Lower lobe of right lung (tissue), 2 donors: ENCODE data around the gene NRN1. TPM values are rescaled to one million over a fixed set of nuclear protein-coding genes. Genes with fewer than 3 reads are reported as not detected.
A peak's percentile ranks its signal among the peaks of the same experiment; 100 is the strongest.

Experiments used
- ATAC-seq, 2 donors: fragments of 200-7000 bp; cut with Tn5 transposase; one replicate each; pipeline ENCODE4 v1.9.1; 2020 to 2022; ENCODE audit warnings: mild to moderate bottlenecking in 2 of 2, moderate library complexity in 2 of 2
- DNase-seq: peaks from one replicate; pipeline ENCODE4 v3.0.0-alpha.2; 2020
- H3K27ac ChIP-seq: fragments of 200-600 bp; one replicate; pipeline ENCODE4 v1.8.0; 2022
- H3K27me3 ChIP-seq: fragments of 200-600 bp; one replicate; pipeline ENCODE4 v1.8.0; 2022; ENCODE audit warnings: low read depth
- H3K36me3 ChIP-seq: fragments of 200-600 bp; one replicate; pipeline ENCODE4 v1.8.0; 2022; ENCODE audit warnings: mild to moderate bottlenecking
- H3K4me1 ChIP-seq: fragments of 200-600 bp; one replicate; pipeline ENCODE4 v1.8.0; 2022
- H3K4me3 ChIP-seq: fragments of 200-600 bp; one replicate; pipeline ENCODE4 v1.8.0; 2022; ENCODE audit warnings: mild to moderate bottlenecking
- H3K9me3 ChIP-seq: fragments of 200-600 bp; one replicate; pipeline ENCODE4 v1.8.0; 2022
- intact Hi-C: fragments of 100-400 bp; cut with DNase I; formaldehyde crosslinking; loops from one replicate; pipeline ENCODE4 v1.11.0; 2022
- total RNA-seq: library from RNA; stranded (reverse); fragmentation: NEBNext Ultra II Directional; extraction: Animal tissue kit (Norgen Biotek cat#: 25700); gene quantifications from one replicate; pipeline ENCODE4 v1.2.1, GENCODE V29; 2021
- TF ChIP-seq, protein P1 (sequence below): fragments of 200-600 bp; IDR thresholded peaks from one replicate; pipeline ENCODE4 v1.8.0; 2022; ENCODE audit warnings: antibody characterized with exemption, mild to moderate bottlenecking
- donor health status: DM: no; HTN: yes; CAD: no; lungs with severe emphysema.

NRN1 gene
- total RNA-seq, 1 donor from 2014 or later, result 15.0 TPM

DNA sequence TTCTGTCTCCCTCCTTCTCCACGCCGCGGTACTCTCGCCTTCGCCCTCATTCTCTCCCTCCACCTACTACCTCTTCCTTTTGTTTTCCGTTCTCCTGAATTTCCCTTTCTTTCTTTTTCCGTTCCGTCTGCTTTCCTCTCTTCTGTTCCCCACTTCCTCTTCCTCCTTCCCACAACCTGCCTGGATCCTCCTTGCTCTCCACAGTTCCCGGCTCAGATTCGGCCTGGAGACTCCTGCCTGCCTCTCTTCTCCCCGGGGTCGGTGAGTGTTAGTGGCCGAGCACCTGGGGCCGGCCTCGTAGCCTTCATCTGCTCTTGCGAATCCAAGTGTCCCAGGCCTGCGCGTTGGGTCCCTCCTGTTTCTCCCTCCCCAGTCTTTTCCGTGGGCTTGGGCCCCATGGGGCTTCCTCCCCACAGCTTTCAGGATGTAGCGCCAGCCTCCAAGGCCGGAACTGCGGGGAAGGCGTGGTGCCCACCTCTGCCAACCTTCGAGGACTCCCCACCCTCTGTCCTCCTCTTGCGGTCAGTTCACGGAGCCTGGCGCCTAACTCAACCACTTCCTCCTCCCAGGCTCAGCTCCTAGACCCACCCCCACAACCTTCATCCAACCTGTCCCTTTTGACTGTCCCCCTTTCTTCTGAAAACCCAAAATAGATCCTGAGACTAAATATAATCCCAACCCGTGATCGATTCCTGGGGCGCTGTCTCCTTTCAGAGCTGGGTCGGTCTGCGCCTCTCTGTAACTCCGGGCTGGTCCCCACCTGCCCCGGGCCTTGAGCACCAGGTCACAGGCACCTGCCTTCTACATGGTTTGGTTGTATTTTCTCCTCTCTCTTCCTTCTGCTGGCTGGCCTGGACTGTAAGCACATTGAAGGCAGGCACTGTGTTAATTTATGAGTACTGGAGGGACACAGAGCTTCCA lies 6.8 kb downstream of the NRN1 start:
- TF ChIP-seq, protein P1, sequence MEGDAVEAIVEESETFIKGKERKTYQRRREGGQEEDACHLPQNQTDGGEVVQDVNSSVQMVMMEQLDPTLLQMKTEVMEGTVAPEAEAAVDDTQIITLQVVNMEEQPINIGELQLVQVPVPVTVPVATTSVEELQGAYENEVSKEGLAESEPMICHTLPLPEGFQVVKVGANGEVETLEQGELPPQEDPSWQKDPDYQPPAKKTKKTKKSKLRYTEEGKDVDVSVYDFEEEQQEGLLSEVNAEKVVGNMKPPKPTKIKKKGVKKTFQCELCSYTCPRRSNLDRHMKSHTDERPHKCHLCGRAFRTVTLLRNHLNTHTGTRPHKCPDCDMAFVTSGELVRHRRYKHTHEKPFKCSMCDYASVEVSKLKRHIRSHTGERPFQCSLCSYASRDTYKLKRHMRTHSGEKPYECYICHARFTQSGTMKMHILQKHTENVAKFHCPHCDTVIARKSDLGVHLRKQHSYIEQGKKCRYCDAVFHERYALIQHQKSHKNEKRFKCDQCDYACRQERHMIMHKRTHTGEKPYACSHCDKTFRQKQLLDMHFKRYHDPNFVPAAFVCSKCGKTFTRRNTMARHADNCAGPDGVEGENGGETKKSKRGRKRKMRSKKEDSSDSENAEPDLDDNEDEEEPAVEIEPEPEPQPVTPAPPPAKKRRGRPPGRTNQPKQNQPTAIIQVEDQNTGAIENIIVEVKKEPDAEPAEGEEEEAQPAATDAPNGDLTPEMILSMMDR, result no peak
- no peak overlapping the region for H3K4me3 ChIP-seq
- ATAC-seq (no peak), DNase-seq (no peak)
- no peaks in the 10 kb centered on the region for H3K9me3 ChIP-seq
- H3K27me3 ChIP-seq, result peaks cover 99% of the 10 kb centered on the region
- peak overlapping the region; percentile 41 for H3K27ac ChIP-seq
- intact Hi-C loops, result no loop called here
- H3K4me1 ChIP-seq, result peaks cover 52% of the 10 kb centered on the region
- H3K36me3 ChIP-seq, result no peaks in the 10 kb centered on the region

DNA sequence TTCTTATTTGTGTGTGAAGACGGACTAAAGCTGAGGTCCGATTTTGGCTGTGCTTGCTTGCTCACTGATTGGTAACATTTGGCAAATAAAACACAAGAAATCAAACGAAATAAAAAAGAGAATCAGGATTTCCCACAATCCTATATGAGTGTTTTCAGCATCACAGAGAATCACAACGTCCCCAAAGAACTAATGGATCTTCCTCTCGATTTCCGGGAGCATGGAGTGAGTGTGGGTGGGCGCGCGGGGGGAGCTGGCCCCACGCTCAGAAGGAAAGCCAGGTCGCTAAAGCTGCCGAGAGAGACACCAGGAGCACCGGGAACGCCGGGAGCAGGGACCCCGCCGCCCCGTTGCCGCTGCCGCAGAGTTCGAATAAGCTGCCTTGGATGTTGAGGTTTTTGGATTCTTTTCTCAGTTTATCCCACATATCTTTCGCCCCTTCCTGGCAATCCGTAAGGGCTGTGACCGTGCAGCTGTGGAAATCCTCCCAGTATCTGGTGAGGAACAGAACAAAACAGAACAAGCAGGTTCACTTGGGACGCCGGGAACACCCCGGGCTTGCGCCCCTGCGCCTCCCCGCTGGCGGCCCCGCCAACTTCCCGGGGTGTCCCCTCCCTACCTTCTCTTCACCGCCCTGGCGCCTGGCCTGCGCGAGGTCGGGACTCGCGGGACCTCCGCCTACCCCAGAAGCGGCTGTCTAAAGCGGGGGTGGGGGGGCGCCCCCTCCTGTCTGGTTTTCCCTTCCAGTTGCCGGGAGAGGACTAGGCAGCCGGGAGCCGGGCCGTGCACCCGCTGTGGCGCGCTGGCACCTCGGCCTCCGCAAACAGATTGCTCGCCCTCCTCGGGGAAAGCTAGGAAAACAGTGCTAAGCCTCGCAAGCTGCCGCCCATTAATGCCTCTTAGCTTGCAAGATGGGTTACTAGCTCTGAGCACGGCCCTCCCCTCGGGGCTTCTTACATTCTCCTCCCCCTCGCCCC lies 7.7 kb downstream of the NRN1 start:
- ATAC-seq, result no peak
- Histone ChIP-seq H3K4me3 (peak overlapping the region; percentile 25), H3K9me3 (no peaks in the 10 kb centered on the region), H3K27ac (peak overlapping the region; percentile 41), H3K27me3 (peaks cover 99% of the 10 kb centered on the region), H3K36me3 (no peaks in the 10 kb centered on the region), H3K4me1 (peaks cover 52% of the 10 kb centered on the region)
- TF ChIP-seq, protein P1, result peak; percentile 6
- DNase-seq, result no peak
- intact Hi-C loops, result no loop called here

DNA sequence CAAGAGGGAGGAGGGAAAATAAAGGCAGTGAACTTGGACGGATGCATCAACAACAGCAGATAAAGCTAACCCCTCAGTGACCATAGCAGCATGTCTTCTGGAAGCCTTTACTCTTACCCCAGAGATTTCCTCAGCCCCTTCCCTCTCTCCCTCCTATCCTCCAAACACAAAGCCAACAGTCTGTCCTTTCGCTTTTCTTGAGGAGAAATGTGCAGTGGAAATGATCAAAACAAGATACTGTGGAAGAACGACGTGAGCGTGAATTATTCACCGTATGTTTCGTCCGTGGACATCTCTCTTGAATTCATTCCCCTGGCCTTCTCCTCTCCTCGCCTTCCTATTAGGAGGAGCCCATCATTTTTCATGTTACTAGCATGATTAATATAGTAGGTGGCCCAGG lies 8.5 kb downstream of the NRN1 start:
- H3K4me3 ChIP-seq, result no peak overlapping the region
- no peaks in the 10 kb centered on the region for H3K9me3 ChIP-seq
- intact Hi-C loops, result no loop called here
- TF ChIP-seq, protein P1, result no peak
- DNase-seq (no peak), ATAC-seq (no peak)
- H3K27me3 ChIP-seq, result peaks cover 99% of the 10 kb centered on the region
- peaks cover 48% of the 10 kb centered on the region for H3K4me1 ChIP-seq
- H3K27ac ChIP-seq, result no peak overlapping the region
- no peaks in the 10 kb centered on the region for H3K36me3 ChIP-seq

DNA sequence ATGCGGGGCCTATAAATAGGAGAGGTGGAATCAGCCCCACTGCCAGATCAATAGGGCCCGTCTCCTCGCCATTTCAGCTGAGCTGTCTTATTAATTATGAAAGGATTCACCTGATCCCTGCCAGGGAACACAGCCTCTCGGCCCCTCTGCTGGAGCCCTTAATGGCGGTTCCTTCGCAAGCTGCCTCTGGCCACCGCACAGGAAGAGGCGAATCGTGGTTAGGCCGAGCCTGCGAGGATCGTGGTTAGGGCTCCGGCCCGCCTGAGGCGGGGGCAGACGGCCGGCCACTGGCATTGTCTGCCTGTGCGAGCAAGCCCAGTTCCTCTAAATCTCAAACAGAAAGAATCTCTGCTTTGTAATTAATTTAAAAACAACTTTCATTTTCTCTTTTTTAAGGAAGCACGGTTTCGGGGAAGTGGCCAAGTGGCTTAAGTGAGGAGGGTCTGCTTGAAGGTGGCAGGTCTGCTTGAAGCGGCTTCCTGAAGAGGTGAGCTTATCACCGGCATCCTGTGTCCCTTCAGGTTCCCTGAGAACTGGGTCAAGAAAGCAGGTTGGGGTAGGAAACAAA lies 9.2 kb downstream of the NRN1 start:
- peak overlapping the region; percentile 59 for H3K4me3 ChIP-seq
- peaks cover 41% of the 10 kb centered on the region for H3K4me1 ChIP-seq
- H3K27ac ChIP-seq, result peak overlapping the region; percentile 76
- ATAC-seq (peak; percentile 52 to 54), DNase-seq (peak; percentile 68)
- H3K36me3 ChIP-seq, result no peaks in the 10 kb centered on the region
- no peaks in the 10 kb centered on the region for H3K9me3 ChIP-seq
- intact Hi-C loops, result no loop called here
- peaks cover 99% of the 10 kb centered on the region for H3K27me3 ChIP-seq
- TF ChIP-seq, protein P1, result no peak
